Pancreas (tissue), 10 donors: ENCODE measurements around the gene OR52K1. TPM values are rescaled to one million over a fixed set of nuclear protein-coding genes. Genes with fewer than 3 reads are reported as not detected.
"Not testable (repeated sequence)": the region's sequence is repeated elsewhere in the genome, so short reads cannot be mapped to it uniquely, and the experiment has no call there.

ENCODE experiments used
- ATAC-seq, 4 donors: fragments of 200-7000 bp; cut with Tn5 transposase; one replicate each; pipeline versions ENCODE4 v1.8.0 to v1.9.1; 2020; ENCODE audit warnings: mild to moderate bottlenecking in 4 of 4, moderate library complexity in 4 of 4
- DNase-seq, 6 donors: peaks; one replicate each; pipeline ENCODE4 v3.0.0-alpha.2; 2020
- FAIRE-seq: peaks from 2 replicates; lab custom pipeline; 2012; peaks lifted over from hg19 to GRCh38; lab: Jason Lieb, UNC
- H3K27ac ChIP-seq, 4 donors: fragments of 200-600 bp; sonication (generic); 1 replicate in 3 of 4; 2 replicates in 1 of 4; pipeline versions ENCODE4 v1.5.0 to v1.8.0; 2020
- H3K27me3 ChIP-seq, 4 donors: fragments of 200-600 bp; one replicate each; pipeline ENCODE4 v1.8.0; 2021
- H3K36me3 ChIP-seq, 3 donors: fragments of 200-600 bp; sonication (generic) in 1 of 3; one replicate each; pipeline versions ENCODE4 v1.5.0 to v1.8.0; 2020 to 2021
- H3K4me1 ChIP-seq, 3 donors: fragments of 200-600 bp; one replicate each; pipeline ENCODE4 v1.8.0; 2021
- H3K4me3 ChIP-seq, 4 donors: fragments of 200-600 bp; sonication (generic) in 2 of 4; one replicate each; pipeline versions ENCODE4 v1.5.0 to v1.8.0; 2020 to 2021
- H3K9me3 ChIP-seq, 4 donors: fragments of 200-600 bp; one replicate each; pipeline ENCODE4 v1.8.0; 2021
- WGBS, 2 donors: extraction: QIAGEN DNeasy Blood & Tissue Kit; methylation state at CpG; one replicate each; pipeline ENCODE4 v1.1.7; 2013; 5-methylcytosine and 5-hydroxymethylcytosine counted together
- intact Hi-C, 3 donors: fragments of 100-400 bp; cut with DNase I; formaldehyde crosslinking; loops; one replicate each; pipeline versions ENCODE4 v1.11.1 to v1.14.2; 2022
- polyA plus RNA-seq, 2 donors: library from polyadenylated mRNA; stranded (reverse); fragments of 200-250 nt; gene quantifications; one replicate each; pipeline ENCODE4 v1.2.3, GENCODE V29; 2013
- total RNA-seq, 6 donors: library from RNA; stranded (reverse); fragmentation: NEBNext Ultra II Directional in 4 of 6; extraction: Animal tissue kit (Norgen Biotek cat#: 25700) in 4 of 6; gene quantifications; one replicate each; pipeline versions ENCODE4 v1.2.1 to v1.2.4, GENCODE V29; 2021 to 2023
- TF ChIP-seq, protein P1 (sequence below), 4 donors: fragments of 200-600 bp; sonication (generic) in 3 of 4; IDR thresholded peaks; one replicate each; pipeline versions ENCODE4 v1.5.0 to v1.8.0; 2021; ENCODE audit warnings: antibody characterized with exemption in 4 of 4
- donor health status: healthy with polysubstance abuse.
- donor health status: DM: no; HTN: no; CAD: no; lungs with moderate emphysema.
- donor health status: DM: no; HTN: no; CAD: no.
- donor health status: control.
- donor health status: control.
- donor health status: Bipolar disorder and iron deficiency.
- donor health status: DM: yes; HTN: yes; CAD: no.
- donor health status: DM: no; HTN: no; CAD: no.
- donor health status: DM: no; HTN: no; CAD: no.
- donor health status: DM: yes; HTN: yes; CAD: no.

The OR52K1 gene
- total and polyA plus RNA-seq, 8 donors: 0.06 TPM; not detected in 7

DNA sequence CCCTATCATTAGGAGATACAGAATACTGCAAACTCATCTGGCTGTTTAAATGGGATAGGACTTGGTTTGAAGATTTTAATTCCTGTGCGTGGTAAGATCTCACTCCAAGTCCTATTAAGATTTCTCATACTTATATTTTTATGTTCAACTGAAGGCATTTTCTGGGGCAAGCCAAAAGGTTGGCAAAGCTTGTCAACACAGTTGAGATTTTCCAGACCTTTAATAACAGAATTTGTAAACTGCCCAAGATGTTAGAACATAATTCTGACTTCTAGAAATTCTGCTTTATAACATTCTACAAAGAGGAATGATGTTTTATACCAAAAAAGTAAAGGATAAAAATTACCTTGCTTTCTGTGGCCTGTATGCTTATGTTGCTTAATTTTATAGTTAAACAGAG, 31.8 kb downstream of the OR52K1 start:
- Histone ChIP-seq H3K27me3 (no peaks in the 10 kb centered on the region), H3K27ac (no peak overlapping the region), H3K36me3 (no peaks in the 10 kb centered on the region), H3K4me3 (no peak overlapping the region), H3K4me1 (no peaks in the 10 kb centered on the region), H3K9me3 (no peaks in the 10 kb centered on the region)
- intact Hi-C loops: no loop called here
- ATAC-seq: no peak
- TF ChIP-seq, protein P1, sequence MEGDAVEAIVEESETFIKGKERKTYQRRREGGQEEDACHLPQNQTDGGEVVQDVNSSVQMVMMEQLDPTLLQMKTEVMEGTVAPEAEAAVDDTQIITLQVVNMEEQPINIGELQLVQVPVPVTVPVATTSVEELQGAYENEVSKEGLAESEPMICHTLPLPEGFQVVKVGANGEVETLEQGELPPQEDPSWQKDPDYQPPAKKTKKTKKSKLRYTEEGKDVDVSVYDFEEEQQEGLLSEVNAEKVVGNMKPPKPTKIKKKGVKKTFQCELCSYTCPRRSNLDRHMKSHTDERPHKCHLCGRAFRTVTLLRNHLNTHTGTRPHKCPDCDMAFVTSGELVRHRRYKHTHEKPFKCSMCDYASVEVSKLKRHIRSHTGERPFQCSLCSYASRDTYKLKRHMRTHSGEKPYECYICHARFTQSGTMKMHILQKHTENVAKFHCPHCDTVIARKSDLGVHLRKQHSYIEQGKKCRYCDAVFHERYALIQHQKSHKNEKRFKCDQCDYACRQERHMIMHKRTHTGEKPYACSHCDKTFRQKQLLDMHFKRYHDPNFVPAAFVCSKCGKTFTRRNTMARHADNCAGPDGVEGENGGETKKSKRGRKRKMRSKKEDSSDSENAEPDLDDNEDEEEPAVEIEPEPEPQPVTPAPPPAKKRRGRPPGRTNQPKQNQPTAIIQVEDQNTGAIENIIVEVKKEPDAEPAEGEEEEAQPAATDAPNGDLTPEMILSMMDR (IDR thresholded peaks at IDR 0.05): no peak
- no peak for FAIRE-seq
- no peak for DNase-seq
- WGBS, 2 donors: 53 to 54% methylated on average over 1 of the region's 1 CpG

DNA sequence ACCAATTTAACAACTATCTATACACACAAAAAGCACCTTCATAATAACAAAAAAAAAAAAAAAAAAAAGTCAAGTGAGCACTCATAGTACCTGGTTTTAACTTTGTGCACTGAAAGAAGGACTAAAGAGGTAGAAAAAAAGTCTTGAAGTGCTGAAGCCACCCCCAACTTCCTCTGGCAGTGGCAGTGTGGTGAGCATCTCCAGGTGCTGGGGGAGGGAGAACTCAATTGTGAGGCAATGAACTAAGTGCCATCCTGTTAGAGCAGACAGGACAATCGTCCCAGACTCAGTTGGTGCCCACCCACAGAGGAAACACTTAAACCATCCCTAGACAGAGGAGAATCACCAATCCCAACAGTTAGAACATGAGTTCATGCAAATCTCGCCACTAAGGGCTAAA, 39.9 kb downstream of the OR52K1 start:
- H3K27me3 ChIP-seq: no peaks in the 10 kb centered on the region
- H3K4me1 ChIP-seq: no peaks in the 10 kb centered on the region
- H3K4me3 ChIP-seq: no peak overlapping the region
- H3K9me3 ChIP-seq: no peaks in the 10 kb centered on the region
- DNase-seq (no peak), FAIRE-seq (no peak), ATAC-seq (no peak)
- no peak overlapping the region for H3K27ac ChIP-seq
- TF ChIP-seq, protein P1 (IDR thresholded peaks at IDR 0.05): no peak
- no peaks in the 10 kb centered on the region for H3K36me3 ChIP-seq
- WGBS, 2 donors: 54 to 56% methylated on average over 2 of the region's 2 CpGs
- intact Hi-C loops: no loop called here

DNA sequence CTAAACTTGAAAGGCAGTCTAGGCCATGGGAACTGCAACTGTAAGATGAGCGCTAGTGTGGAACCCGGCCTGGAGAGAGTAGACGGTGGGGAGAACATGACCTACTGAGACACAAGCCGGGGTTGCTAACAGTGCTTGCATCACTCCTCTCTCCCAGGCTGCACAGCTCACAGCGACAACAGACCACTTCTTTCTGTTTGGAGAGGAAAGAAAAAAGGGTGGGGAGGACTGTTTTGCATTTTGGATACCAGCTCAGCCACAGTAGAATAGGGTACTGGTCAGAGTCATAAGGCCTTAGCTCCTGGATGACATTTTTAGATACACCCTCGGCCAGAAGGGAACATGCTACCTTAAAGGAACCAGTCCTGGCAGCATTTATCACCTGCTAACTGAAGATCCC, 40.3 kb downstream of the OR52K1 start:
- 78 to 81% methylated on average over 6 of the region's 6 CpGs for WGBS, 2 donors
- FAIRE-seq (no peak), ATAC-seq (no peak), DNase-seq (no peak)
- H3K4me1 ChIP-seq: no peaks in the 10 kb centered on the region
- no peak overlapping the region for H3K27ac ChIP-seq
- TF ChIP-seq, protein P1 (IDR thresholded peaks at IDR 0.05): no peak
- intact Hi-C loops: no loop called here
- no peaks in the 10 kb centered on the region for H3K36me3 ChIP-seq
- no peak overlapping the region for H3K4me3 ChIP-seq
- H3K27me3 ChIP-seq: no peaks in the 10 kb centered on the region
- H3K9me3 ChIP-seq: no peaks in the 10 kb centered on the region

DNA sequence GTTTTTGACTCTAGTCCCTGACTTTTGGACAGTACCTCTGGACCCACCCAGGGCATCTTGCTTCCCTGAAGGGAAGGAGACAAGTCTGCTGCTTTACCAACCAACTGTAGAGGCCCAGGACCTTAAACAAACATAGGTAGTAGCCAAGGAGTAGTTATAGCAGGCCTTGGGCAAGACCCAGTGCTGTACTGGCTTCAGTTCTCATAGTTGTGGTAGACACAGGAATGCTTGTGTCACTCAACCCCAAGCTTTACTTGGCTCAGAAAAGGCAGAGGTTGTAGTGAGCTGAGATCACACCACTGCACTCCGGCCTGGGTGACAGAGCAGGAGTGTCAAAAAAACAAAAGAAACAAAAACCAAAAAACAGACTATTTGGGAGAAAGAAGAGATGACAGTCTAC, 41.2 kb downstream of the OR52K1 start:
- FAIRE-seq: no peak
- ATAC-seq: no peak
- Histone ChIP-seq H3K36me3 (no peaks in the 10 kb centered on the region), H3K9me3 (no peaks in the 10 kb centered on the region), H3K27ac (no peak overlapping the region), H3K4me1 (no peaks in the 10 kb centered on the region), H3K27me3 (no peaks in the 10 kb centered on the region), H3K4me3 (no peak overlapping the region)
- intact Hi-C loops: no loop called here
- DNase-seq: no peak
- WGBS, 2 donors: 84 to 89% methylated on average over 1 of the region's 1 CpG
- TF ChIP-seq, protein P1 (IDR thresholded peaks at IDR 0.05): no peak

DNA sequence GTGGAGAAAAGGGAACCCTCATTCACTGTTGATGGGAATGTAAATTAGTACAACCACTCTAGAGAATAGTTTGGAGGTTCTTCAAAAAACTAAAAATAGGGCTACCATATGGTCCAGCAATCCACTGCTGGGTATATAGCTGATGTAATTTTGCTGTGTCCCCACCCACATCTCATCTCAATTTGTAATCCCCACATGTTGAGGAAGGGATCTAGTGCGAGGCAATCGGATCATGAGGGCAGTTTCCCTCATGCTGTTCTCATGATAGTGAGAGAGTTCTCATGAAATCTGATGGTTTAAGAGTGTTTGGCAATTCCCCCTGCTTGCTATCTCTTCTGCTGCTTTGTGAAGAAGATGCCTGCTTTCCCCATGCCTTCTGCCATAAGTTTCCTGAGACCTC, 45.5 kb downstream of the OR52K1 start:
- Histone ChIP-seq H3K4me1 (no peaks in the 10 kb centered on the region), H3K36me3 (no peaks in the 10 kb centered on the region), H3K27ac (no peak overlapping the region), H3K27me3 (no peaks in the 10 kb centered on the region), H3K9me3 (no peaks in the 10 kb centered on the region), H3K4me3 (no peak overlapping the region)
- intact Hi-C loops: no loop called here
- WGBS, 2 donors: 74 to 88% methylated on average over 2 of the region's 2 CpGs
- TF ChIP-seq, protein P1 (IDR thresholded peaks at IDR 0.05): no peak
- FAIRE-seq: no peak
- no peak for ATAC-seq
- DNase-seq: no peak

DNA sequence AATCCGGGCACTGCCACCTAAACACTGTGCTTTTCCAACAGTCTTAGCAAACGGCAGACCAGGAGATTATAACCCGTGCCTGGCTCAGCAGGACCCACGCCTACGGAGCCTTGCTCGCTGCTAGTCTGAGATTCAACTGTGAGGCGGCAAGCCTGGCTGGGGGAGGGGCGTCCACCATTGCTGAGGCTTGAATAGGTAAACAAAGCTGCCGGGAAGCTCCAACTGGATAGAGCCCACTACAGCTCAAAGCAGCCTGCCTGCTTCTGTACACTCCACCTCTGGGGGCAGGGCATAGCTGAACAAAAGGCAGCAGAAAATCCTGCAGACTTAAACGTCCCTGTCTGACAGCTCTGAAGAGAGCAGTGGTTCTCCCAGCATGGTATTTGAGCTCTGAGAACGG, 49.2 kb downstream of the OR52K1 start:
- peak in 1 of 6 donors; percentile 30 for DNase-seq
- H3K36me3 ChIP-seq, H3K4me3 ChIP-seq, ATAC-seq, FAIRE-seq, H3K9me3 ChIP-seq, H3K27me3 ChIP-seq, intact Hi-C loops, H3K4me1 ChIP-seq, H3K27ac ChIP-seq: not testable (repeated sequence)
- WGBS, 2 donors: 46 to 47% methylated on average over 11 of the region's 11 CpGs
